GM18868 (cell line): ENCODE measurements around the gene MAP2K7.

Experiments
- ATAC-seq: cut with Tn5 transposase; IDR thresholded peaks from one replicate; pipeline ENCODE4 v1.9.1; 2021; ENCODE audit warnings: mild to moderate bottlenecking, moderate library complexity; ENCODE audit not compliant: unreplicated experiment

Gene MAP2K7

DNA sequence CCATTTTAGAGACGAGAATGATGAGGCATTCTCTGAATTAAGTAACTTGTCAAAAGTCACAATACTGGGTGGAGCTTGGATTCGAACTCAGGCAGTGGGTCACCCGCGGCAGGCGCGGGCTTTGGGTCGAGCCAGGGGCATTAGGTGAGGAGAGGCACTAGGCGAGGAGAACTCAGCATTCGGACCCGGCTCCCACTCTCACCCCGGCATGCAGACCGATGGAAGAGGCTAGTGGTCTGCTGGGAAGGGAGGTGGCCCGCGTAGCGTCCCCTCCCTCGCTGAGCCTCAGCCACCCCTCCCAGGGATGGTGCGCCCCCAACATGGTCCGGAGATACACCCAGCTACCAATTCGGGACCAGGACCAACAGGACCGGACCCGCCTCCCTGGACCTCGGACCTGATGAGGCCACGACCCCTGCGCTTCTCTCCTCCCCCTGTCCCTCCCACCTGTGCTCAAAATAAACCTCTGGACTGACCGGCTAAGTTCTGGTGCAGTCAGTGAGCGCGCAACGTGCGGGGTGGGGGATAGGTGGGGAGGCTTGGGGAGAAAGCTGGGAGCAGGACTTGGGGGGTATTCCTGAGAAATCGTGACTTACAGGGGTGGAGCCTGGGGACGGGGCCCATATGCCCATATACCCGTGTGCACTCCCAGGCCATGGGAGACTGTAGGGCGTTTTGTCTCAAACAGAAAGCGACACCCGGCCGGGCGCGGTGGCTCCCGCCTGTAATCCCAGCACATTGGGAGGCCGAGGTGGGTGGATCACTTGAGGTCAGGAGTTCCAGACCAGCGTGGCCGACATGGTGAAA is 15.1 kb downstream of the MAP2K7 start:
- no peak for ATAC-seq

DNA sequence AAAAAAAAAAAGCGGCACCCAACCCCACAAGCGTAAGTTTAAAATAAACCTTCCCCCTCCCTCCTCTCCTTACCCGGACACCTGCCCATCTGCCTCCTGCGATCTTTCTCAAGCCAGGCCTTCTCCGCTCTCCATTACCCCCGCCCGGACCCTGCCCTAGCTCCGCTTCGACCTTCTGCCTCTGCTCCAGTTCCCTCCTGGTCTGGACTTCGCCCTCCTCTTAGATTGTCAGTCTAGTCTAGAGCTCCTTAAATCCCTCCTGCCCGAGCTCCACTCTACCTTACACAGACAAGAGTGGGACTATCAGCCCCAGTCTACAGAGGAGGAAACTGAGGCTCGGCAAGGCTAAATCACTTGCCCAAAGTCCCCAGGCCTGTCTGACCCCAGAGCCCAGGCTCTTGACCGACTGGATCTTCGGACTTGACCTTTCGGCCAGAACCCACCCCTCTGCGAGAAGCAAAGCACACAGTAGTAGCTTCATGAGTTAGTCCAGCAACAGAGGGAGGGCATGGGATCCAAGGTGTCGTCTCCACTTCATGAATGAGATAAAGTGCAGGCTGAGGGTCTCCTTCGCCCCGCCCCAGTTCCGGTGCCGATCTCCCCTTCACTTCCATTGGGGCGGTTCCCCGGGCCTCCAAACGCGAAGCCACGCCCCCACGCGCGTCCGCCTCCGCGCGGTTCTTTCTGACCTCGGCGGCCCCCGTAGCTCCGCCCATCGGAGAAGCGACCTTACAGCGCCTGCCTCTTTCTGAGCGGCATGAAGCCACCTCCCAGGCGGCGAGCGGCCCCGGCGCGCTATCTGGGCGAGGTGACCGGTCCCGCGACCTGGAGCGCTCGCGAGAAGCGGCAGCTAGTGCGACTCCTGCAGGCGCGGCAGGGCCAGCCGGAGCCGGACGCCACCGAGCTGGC is 16.2 kb downstream of the MAP2K7 start, which contains the start of gene SNAPC2:
SNAPC2 (plus strand) TSS at position 729 of the 909 bp plus-strand sequence; CDS start at position 758, 29 bp downstream.
- ATAC-seq, result peak; percentile 56

DNA sequence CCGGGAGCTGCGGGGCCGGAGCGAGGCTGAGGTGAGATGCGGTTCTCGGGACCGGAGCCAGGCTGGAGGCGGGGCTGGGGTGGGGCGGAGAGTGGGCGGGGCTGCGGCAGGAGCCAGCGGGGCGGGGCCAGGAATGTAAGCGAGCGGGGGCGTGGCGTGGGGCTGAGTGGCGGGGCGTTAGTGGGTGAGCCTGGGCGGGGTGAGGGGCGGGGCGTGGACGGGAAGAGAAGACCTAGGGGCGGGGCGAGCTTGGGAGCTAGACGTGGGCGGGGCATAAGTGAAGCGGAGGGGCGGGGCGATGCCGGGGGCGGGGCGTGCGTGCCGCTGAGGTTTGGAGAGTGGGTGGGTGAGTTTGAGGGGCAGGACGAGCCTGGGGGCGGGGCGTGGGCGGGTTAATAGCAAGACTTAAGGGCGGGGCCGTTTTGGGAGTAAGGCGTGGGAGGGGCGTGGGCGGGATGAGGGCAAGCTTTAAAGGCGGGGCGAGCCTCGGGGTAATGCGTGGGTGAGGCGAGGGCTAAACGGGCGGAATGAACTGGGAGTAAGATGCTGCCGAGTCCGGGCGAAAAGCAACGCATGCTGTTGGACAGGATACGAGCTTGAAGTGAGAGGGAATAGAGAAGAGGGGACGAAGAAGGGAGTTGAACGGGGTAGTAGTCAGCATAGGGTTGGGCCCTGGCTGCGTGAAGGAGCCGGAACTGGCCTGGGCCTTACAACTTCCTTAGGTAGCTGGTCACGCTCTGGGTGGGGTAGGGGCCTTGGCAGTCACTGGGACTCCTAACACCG is 17.0 kb downstream of the MAP2K7 start:
- peak; percentile 46 for ATAC-seq

DNA sequence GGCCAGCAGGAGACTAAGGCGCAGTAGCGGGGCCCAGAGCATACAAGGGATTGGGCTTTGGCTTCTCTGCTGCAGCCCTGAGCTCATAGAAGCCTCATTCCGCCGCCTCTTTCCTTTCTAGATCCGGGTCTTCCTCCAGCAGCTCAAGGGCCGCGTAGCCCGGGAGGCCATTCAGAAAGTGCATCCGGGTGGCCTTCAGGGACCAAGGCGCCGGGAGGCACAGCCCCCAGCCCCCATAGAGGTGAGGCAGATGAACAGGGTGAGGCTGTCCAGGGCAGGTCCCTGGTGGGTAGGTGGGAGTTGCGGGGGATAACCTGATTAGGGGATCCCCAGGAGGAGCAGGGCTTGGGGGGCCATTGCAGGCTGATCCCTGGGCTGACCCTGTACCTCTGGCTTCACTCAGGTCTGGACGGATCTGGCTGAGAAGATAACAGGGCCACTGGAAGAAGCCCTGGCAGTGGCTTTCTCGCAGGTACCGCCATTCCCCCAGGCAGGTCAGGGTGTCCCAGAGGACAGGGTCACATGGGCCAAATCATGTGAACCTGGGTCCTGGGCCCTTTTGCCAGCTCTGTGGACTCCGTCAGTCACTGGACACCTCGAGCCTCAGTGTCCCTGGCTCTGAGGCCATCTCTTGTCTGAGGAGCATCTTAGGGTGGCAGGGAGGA is 17.8 kb downstream of the MAP2K7 start:
- no peak for ATAC-seq

DNA sequence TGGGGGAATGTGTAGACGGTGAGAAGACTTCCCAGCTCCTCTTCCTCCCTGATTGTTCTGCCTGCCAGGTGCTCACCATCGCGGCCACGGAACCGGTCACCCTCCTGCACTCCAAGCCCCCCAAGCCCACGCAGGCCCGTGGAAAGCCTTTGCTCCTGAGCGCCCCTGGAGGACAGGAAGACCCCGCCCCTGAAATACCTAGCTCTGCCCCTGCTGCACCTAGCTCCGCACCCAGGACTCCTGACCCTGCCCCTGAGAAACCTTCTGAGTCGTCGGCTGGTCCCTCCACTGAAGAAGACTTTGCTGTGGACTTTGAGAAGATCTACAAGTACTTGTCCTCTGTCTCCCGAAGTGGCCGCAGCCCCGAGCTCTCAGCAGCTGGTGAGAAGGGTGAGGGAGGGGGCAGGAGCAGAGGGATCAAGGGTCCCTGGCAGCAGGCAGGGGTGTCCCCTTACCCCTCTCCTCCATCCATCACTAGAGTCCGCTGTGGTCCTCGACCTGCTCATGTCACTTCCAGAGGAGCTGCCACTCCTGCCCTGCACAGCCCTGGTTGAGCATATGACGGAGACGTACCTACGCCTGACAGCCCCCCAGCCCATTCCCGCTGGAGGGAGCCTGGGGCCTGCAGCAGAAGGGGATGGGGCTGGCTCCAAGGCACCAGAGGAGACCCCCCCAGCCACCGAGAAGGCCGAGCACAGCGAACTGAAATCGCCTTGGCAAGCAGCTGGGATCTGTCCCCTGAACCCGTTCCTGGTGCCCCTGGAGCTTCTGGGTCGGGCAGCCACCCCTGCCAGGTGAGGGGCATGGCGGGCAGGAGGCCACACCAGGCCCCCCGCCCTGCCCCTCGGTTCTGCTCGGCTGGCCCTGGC is 18.5 kb downstream of the MAP2K7 start:
- no peak for ATAC-seq

DNA sequence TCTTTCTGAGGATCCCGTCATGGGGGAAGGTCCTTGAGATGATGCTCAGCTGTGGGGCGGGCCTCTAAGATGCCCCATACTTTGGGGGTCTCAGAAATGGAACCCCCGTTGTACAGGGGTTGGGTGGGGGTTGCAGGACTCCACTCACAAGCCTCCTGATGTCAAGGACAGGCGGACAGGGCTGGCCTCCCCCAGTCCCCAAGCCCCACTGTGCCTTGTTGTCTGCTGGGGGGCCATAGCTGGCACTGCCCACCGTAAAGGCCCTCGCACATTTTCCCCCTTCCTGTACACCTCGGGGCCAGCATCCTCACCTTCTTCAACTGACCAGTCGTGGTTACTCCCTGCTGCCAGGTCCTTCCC is 19.1 kb downstream of the MAP2K7 start:
- ATAC-seq, result no peak

DNA sequence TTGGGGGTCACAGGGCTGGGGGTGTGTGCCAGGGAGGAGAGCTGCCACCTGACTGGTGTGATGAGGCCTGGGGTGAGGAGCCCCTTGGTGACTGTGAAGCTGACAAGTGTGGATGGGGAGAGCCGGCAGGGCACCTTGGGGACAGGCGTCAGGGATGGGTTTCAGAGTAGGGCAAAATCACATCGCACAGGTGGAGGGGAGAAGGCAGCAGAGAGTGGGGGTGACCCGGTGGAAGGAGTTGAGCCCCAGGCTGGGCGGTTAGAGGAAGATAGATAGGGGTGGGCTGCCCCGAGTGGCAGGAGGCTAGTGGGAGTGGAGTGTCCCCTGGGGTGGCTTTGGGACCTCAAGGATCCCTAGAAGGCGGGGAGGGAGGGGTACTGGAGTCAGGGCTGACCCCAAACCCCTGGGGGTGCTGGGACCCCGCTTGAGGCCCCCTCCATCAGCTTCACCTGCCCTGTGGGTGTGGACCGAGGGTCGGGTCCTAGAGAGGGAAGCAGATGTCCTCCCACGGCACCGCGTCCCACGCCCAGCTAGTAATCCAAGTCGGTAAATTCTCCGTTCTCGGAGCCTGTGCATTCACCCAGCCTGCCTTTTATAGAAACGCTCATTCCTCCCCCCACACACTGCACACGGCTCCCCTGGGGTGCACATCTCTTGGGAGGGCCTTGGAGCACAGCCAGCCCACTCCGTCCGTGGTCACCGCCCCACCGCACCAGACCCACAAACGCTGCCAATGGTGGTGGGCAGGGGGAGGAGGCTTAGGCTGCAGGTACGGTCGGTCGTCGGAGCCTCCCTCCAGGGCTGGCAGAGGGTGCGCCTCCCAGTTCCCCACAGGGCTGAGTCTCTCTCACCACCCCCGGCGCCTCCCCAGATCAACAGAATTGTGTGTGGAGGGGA is 19.9 kb downstream of the MAP2K7 start:
- ATAC-seq, result no peak

DNA sequence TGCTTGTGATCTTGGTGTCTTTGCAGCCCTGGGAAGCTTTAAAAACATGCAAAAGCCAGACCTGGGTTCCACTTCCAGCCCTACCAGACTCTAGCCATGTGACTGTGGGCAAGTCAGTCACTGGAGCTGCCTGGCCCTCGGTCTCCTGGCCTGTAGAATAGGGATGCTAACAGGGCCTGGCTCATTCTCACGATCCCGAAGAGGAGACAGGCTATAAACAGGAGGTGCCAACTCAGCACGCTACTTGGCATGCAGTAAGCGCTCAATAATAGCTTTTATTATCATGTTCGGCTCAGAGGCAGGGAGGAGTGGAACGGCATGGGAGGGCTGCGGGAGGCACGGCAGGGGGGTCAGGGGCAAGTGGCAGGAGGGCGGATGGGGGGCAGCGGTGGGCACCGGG is 20.6 kb downstream of the MAP2K7 start:
- ATAC-seq, result no peak

DNA sequence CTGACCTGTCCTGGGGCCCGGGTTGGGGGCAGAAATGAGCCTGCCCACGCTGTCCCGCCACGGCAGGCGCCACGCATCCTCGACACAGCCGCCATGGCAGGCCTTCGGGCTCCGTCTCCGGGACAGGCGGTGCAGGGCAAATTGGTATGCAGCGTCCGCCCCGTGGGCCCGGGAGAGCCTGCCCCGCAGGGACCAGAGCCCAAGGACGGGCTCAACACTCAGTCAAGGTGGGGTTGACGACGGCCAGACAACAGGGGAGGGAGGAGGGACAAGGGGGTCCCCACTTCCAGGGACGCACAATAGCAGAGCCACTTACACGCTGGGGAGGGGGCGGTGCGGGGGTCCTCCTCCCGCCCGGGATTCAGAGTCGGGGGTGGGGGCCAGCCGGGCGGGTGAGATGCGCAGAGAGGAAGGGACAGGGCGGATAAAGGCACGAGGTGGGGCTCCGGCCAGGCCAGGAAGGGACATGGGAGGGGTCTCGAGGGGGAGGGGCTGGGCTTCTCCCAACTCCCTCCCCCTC is 21.0 kb downstream of the MAP2K7 start:
- ATAC-seq, result no peak

DNA sequence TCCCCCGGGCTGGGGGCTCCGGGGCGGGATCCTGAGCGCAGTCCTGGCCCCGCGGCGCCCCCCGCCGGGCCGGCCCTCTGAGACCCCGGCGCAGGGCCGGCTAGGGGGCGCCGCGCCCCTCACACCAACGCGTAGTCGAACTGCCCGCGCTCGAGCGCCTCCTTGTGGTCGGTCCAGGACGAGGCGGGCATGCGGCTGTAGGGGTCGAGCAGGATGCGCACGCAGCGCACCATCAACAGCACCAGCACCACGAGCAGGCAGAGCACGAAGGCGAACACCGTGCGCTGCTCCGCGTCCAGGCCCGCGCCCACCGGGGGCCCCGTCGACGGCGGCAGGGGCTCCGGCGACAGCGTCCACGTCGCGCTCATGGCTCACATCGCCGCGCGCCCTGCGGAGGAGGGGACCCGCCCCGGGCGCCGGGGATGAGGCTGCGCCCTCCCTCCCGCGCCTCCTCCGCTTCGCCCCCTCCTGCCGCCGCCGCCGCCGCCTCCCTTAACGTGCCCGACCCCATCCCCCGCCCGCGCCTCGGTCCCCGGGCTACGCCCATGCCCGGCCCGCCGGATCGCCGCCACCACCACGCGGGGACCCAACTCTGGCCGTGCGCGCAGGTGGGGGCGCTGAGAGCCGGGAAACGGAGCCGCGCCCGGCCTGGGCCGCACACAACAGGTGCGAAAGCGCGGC is 21.6 kb downstream of the MAP2K7 start:
- ATAC-seq, result no peak

DNA sequence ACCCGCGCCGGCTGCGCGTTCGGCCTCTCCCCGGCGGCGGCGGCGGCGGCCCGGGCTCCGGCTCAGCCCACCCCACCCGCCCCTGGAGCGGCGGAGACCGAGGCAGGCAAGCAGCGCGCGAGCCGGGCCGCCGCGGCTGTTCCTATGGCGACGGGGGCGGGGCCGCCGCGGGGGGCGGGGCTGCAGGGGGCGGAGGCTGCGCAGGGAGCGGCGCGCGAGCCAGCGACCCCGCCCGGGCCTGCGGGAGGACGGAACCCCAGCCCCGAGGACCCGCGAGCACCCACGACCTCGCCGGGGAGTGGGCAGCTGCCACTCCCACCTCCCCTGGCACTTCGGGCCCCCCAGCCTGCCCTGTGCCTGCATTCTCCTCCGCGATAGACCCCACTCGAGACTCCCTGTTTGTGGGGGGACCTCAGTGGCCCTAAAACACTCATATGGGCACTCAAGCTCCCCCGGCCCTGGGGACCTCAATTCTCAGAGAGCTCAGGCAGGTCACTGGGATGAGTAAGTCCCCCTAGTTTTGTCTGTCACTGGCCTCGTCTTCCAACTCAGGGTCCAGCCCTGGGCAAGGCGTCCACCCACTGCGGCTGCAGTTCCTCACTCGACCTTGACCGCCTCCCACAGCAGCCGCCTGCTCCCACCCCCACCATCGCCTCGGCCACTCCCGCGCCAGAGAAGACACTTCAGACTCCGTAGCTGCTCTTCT is 22.5 kb downstream of the MAP2K7 start, which contains the start of gene CTXN1:
CTXN1 (minus strand) TSS at position 115 of the 706 bp plus-strand sequence. CDS start 597 bp downstream, outside the sequence.
- no peak for ATAC-seq

DNA sequence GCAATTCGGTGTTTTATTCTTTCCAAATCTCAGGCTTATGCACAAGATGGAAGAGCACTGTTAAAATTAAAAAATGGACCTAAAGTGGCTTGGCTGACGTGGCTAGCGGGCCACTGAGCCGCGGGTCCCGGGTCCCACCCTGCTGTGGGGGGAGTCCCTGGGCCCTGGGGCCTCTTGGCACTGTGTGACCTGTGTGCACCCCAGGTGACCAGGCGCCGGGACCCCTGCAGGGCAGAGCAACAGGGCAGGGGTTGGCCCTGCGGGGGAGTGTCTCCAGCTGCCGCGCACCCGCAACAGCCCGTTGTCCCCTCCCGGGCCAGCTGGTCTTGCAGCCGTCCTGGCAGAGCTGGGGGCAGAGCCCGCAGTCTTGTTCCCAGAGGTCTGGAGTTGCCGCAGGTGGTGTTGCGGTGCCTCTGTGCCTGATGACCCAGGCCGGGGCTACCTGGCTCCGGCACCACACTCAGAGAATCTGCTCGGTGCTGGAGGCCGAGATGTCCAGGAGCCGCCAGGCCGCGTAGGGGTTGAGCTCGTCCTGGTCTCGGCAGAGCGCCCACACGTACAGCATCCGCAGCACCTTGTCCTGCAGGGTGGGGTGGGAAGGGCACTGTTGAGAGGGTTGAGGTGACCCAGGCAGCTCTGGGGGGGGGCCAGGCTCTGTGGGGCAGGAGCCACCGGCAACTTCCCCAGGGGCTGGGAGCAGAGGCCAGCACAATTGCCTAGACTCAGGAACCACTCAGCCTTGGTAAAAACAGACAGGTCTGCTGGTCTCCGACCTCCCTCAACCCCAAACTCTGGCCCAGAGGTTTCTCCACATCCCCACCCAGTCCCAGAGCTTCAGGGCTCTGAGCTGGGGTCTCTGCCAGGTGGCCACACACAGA is 23.3 kb downstream of the MAP2K7 start:
- ATAC-seq, result no peak

DNA sequence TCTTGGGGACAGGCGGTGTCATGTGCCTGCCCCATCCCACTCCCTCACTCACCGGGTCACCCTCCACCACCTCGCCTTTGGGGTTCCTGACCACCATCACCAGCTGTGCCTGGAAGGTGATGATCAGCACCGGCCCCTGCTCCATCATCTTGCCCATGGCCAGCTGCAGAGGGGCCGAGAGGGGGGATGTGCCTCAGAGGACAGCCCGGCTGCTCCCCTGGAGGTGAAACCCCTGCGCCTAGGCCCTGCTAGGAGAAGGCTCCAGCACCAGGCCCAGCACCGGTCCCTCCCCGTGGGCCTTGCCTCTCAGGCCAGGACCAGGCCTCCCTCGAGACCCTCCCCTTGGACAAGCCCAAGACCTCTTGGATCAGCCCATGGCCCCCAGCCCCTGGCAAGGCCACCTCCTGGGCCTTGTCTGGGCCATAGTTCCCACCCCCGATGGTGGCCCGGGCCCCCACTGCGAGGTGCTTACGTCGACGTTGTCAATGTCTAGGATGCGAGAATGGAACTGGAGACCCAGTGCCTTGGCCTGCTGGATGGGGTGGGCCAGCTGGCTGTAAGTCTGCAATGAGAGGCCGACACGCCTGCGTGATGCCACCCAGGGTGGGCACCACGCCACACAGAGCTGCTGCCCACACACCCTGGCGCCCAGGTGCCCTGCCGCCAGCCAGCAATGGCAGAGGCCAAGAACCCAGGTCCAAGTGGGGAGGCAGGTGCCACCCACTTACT is 24.1 kb downstream of the MAP2K7 start:
- no peak for ATAC-seq

DNA sequence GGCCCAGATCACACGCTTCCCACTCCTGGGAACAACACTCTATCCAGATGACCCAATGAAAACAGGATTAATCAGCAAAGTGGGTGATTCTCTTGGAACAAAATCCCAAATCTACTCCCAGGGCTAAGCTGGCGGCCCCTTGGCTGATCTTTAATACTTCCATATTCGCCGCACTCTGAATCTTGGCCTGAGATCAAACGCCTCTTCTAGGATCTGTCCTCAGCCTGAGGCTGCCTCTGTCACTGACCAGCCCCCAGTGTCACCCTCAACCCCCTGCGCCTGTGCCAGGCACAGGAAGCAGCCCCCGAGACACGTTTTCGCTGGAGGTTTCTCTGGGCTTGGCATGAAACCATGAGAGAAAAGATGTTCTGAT is 24.6 kb downstream of the MAP2K7 start:
- no peak for ATAC-seq
